AG10803 (cell line): ENCODE data around the gene TSPYL1.
A peak's percentile ranks its signal among the peaks of the same experiment; 100 is the strongest.

Experiments used
- DNase-seq: peaks from one replicate; pipeline ENCODE4 v3.0.0; 2010; ENCODE audit warnings: low read depth
- H3K4me3 ChIP-seq: 2 replicates; pipeline ENCODE4 v1.5.1; 2011; ENCODE audit warnings: mild to moderate bottlenecking, low read length, control low read depth
- CTCF ChIP-seq: conservative IDR thresholded peaks from 2 replicates; pipeline ENCODE4 v1.5.1; 2011; ENCODE audit warnings: mild to moderate bottlenecking, low read length, control low read depth, inconsistent platforms

The TSPYL1 gene

GRCh38 chr6:116238083-116238482 is 41.6 kb downstream of the TSPYL1 start:
- no peak overlapping the region for H3K4me3 ChIP-seq
- TF ChIP-seq CTCF, result no peak
- DNase-seq, result no peak

GRCh38 chr6:116234689-116235088 is 45.0 kb downstream of the TSPYL1 start:
- no peak for DNase-seq
- no peak overlapping the region for H3K4me3 ChIP-seq
- TF ChIP-seq CTCF, result no peak

GRCh38 chr6:116229287-116229913 is 50.3 kb downstream of the TSPYL1 start:
- DNase-seq, result peak; percentile 94
- peak overlapping the region; percentile 60 for H3K4me3 ChIP-seq
- no peak for TF ChIP-seq CTCF
